Measurements from ENCODE around the gene ZNF148.

- no peak for TF ChIP-seq CTCF (IDR thresholded peaks at IDR 0.05; ENCODE audit: borderline replicate concordance, extremely low read depth, low read length, poor library complexity, severe bottlenecking)
- no peak for TF ChIP-seq EZH2 (IDR thresholded peaks at IDR 0.05; ENCODE audit: borderline replicate concordance, low read depth, low read length, severe bottlenecking)
Measured at GRCh38 chr3:125231895-125232294, 143.2 kb downstream of the ZNF148 start.
